ENCODE measurements around the gene MFRP. TPM values are rescaled to one million over a fixed set of nuclear protein-coding genes. Genes with fewer than 3 reads are reported as not detected.

The MFRP gene
- total RNA-seq, 4 donors from 2014 or later: not detected

DNA sequence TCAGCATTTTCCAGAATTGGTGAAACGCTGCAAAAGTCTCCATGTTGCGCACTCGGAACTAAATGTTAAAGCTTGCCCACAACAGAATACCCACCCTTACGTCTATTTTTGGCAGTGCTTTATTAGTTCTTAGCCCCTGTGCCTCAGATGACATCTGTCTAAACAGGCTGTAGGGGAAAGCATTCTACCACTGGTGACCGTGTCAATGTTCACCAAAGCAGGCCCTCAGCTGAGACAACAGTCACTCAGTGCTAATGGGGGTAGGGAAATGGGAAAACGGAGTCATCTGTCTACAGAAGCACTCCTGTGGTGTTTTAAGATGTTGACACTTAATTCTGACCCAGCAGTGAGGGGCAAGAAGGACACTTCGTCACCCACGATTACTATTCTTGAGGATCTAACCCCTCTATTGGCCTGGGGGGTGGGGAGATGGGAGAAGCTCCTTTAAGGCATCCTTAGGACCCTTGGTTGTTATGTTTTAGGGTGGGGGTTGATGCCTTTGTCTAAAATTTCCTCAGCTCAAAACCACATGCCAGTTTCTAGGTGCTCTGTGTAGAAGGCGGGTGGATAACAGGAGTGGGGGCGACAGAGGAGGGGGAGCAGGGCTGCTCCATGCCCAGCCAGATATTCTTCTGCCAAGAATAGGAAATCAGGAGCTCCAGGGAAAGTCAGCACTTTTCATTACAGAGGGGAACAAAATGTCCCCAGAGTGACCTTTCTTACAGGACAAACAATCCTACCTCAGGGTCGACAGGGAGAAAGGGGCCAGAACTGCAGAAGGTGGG lies 15.6 kb upstream of the MFRP start:
- 82 to 87% methylated on average over 11 of the region's 11 CpGs for WGBS, 2 donors
- intact Hi-C loops (cut with DNase I; ENCODE audit: low total_unique reads): no loop called here
- DNase-seq (ENCODE audit: low spot score in 2 of 2): no peak
- no peak for TF ChIP-seq POLR2A (IDR thresholded peaks at IDR 0.05)
- TF ChIP-seq, protein P1, sequence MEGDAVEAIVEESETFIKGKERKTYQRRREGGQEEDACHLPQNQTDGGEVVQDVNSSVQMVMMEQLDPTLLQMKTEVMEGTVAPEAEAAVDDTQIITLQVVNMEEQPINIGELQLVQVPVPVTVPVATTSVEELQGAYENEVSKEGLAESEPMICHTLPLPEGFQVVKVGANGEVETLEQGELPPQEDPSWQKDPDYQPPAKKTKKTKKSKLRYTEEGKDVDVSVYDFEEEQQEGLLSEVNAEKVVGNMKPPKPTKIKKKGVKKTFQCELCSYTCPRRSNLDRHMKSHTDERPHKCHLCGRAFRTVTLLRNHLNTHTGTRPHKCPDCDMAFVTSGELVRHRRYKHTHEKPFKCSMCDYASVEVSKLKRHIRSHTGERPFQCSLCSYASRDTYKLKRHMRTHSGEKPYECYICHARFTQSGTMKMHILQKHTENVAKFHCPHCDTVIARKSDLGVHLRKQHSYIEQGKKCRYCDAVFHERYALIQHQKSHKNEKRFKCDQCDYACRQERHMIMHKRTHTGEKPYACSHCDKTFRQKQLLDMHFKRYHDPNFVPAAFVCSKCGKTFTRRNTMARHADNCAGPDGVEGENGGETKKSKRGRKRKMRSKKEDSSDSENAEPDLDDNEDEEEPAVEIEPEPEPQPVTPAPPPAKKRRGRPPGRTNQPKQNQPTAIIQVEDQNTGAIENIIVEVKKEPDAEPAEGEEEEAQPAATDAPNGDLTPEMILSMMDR (IDR thresholded peaks at IDR 0.05): no peak
- H3K4me3 ChIP-seq (ENCODE audit: low read depth, poor library complexity, severe bottlenecking): no peak overlapping the region

DNA sequence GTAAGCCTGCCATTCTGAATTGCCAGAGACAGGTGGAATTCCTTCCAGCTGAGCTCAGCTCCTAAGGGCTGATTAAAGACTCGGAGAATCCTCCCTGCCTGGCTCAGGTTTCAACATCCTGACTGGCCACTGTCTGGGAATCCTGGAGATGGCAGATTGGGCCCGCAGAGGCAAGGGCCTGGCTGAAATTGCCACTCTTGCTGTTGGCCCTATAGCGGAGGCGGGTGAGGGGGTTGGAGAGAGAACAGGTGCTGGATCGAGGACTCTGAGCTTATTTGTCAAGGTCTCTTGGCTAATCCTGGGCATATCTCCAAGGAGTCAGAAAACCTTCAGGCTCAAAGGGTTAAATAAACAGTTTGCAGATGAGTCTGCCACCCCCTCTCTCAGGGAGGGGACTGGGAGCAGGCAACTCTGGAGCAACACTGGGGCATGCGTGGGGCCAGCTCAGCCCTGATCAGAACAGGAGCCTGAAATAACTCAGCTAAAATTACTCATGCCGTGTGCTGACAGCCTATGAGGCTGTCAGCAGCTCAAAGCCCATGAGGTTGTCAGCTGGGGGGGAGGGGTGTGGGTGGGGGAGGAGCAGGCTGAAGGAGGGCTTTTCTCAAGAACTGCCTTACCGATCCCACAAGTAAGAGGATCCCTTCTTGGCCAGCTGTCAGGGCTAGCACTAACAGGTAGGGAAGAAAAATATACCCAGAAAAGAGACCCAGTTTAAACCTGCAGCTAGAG lies 14.7 kb upstream of the MFRP start:
- WGBS, 2 donors: 34 to 37% methylated on average over 8 of the region's 8 CpGs
- no peak for DNase-seq (ENCODE audit: low spot score in 2 of 2)
- TF ChIP-seq POLR2A (IDR thresholded peaks at IDR 0.05): no peak
- TF ChIP-seq, protein P1 (IDR thresholded peaks at IDR 0.05): no peak
- H3K4me3 ChIP-seq (ENCODE audit: low read depth, poor library complexity, severe bottlenecking): no peak overlapping the region
- intact Hi-C loops (cut with DNase I; ENCODE audit: low total_unique reads): no loop called here

DNA sequence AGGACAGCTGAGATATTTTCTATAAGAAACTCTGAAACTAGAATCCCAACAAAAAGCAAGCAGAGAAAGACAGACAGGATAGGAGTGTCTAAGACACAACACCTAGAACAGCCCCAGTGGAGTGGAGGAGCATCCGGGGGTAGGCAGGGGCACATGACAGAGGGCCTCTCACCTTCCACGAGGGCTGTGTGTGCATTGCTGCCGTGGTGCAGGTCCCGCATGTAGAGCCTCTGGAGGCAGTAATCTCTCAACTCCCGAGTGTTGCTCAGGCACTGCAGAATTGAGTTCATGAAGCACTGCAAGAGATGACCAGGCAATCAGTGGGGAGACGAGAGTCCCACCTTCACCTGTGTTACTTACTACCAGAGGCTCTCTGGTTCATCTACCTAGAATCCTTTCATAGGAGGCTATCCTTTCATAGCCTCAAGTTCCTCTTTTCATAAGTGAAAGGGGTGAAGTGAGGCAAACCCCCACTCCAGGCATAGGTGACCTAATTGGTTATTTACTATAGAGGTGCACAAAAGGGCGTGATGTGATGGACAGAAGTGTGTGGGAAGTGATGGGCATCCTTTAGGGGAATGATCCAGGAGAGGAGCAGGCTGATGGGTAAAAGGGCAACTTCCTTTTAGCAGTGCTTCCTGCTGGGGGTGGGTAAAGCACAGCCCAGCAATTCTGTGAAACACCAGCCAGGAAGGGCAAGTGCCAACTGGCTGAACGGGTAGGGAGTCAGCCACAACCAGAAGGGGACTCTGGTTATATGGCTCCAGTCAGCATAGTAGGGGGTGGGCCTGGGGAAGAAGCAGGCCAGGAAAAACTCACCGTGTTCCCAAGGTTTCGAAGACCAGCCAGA lies 13.1 kb upstream of the MFRP start:
- TF ChIP-seq, protein P1 (IDR thresholded peaks at IDR 0.05): no peak
- TF ChIP-seq POLR2A (IDR thresholded peaks at IDR 0.05): no peak
- intact Hi-C loops (cut with DNase I; ENCODE audit: low total_unique reads): loop anchor here (5.0 kb wide), 1 partner anchor 113 kb away; no protein-coding TSS in a partner anchor
- no peak for DNase-seq (ENCODE audit: low spot score in 2 of 2)
- no peak overlapping the region for H3K4me3 ChIP-seq (ENCODE audit: low read depth, poor library complexity, severe bottlenecking)
- 85 to 87% methylated on average over 10 of the region's 10 CpGs for WGBS, 2 donors

DNA sequence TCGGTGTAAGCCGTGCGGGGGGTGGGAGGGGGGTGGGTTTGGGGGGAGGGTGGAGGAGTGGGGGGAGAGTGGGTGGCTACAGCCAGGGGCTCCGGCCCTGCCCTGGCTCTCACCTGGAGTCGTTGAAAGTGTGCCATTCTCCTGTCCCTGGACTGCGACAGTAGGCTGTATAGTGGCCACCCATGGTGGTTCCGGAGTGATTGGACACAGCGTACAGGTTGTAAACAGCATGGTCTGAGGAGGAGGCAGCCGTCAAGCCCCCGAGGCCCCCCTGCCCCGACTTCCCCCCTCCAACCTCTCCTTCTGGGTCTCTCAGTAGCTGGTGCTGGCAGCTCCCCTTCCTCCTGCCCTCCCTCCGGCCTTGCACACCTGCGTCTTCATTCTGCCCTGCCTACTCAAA lies 10.6 kb upstream of the MFRP start:
- H3K4me3 ChIP-seq (ENCODE audit: low read depth, poor library complexity, severe bottlenecking): no peak overlapping the region
- no peak for DNase-seq (ENCODE audit: low spot score in 2 of 2)
- WGBS, 2 donors: 53 to 55% methylated on average over 9 to 10 of the region's 13 CpGs
- intact Hi-C loops (cut with DNase I; ENCODE audit: low total_unique reads): loop anchor here (5.0 kb wide), 1 partner anchor 115 kb away; no protein-coding TSS in a partner anchor
- TF ChIP-seq, protein P1 (IDR thresholded peaks at IDR 0.05): no peak
- TF ChIP-seq POLR2A (IDR thresholded peaks at IDR 0.05): no peak

DNA sequence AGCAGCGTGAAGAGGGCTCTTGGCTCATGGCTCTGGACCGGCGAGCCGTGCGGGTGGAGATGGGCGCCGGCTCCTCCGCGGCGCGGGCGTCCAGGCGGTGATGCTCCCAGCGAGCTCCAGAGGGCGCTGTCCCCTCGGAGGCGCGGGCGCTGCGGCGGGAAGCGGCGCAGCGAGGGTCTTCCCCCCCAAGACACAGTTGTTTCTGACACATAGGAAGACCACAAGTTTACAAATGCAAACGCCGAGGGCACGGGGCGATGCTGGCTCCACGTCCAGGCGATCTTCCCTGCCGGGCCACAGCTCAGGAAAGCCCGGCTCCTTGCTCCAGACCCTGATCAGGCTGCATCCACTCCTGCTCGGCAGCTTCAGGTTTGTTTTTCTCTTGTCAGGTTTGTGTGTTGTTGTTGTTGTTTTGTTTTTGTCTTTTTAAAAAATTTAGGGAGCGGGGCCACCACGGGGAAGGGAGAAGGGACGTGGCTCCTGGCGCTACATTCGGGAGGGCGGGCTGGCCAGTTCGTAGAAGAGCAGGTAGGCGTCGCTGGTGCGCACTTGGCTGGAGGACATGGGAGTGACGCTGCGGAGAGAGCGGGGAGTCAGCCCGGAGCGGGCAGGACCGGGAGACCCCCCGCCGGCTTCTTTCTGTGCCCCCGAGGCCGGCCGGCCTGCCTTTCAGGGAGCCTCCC lies 10.0 kb upstream of the MFRP start:
- no peak overlapping the region for H3K4me3 ChIP-seq (ENCODE audit: low read depth, poor library complexity, severe bottlenecking)
- DNase-seq (ENCODE audit: low spot score in 2 of 2): peak; percentile 70 to 96
- 3 to 4% methylated on average over 47 to 54 of the region's 54 CpGs for WGBS, 2 donors
- TF ChIP-seq, protein P1 (IDR thresholded peaks at IDR 0.05): peak in 1 of 3 donors; percentile 32
- TF ChIP-seq POLR2A (IDR thresholded peaks at IDR 0.05): no peak
- intact Hi-C loops (cut with DNase I; ENCODE audit: low total_unique reads): loop anchor here (5.0 kb wide), 1 partner anchor 116 kb away; no protein-coding TSS in a partner anchor
